HG02623 (cell line): ENCODE data around the gene RPEL1.

Source experiments
- ATAC-seq: cut with Tn5 transposase; IDR thresholded peaks from one replicate; pipeline ENCODE4 v1.9.1; 2021; ENCODE audit warnings: moderate library complexity; ENCODE audit not compliant: unreplicated experiment

The RPEL1 gene

DNA sequence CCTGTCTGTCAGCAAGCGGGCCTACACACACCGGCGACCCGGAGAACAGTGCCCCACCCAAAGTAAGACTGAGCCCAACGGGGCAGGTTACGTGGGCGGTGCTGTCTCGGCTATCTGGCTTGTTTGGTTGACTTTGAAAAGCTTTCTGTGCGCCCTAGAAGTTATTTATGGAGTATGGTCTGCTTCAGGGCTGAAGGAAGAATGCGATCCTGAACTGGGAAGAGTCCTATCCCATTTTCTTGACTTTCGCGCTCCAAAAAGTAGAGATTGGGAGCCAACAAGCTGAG is 32.8 kb downstream of the RPEL1 start:
- ATAC-seq = no peak

DNA sequence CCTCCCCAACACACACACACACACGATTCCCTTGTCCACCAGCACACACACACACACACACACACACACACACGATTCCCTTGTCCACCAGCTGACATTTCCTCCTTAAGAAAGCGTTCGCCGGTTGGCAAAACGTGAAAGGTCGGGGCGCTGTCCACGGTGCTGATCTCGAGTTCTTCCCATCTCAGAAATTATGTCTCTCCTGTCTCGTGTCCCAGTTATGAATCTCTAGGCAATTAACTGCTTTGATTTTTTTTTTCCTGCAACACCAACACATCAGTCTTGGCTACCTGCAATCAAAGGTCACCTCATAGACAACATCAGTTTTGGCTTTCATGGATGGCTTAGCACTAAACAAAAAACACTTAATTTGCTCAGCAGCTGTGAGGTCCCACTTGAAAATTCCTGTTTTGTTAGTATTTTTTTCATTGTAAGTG is 33.2 kb downstream of the RPEL1 start:
- no peak for ATAC-seq

DNA sequence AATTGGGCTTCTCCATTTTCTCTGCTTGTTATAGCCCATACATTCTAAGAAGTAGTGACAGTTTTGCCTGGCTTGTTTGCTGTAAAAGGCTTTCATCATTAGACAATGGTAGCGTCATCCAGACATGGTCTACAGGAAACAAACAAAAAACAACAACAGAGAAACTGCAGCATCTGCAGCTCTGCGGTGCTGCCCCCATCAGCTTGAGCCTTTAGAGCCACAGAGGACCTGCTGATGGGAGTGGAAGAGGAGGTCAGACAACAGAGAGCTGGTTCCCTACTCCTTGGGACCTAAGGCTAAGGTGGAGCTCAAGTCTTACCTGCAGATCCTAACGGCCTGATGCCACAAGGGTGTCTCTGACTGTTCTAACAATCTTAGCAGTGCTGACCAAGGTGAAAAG is 34.3 kb downstream of the RPEL1 start:
- ATAC-seq = no peak

GRCh38 chr10:103280506-103280905 is 34.8 kb downstream of the RPEL1 start:
- no peak for ATAC-seq

GRCh38 chr10:103281753-103282152 is 36.1 kb downstream of the RPEL1 start:
- ATAC-seq = no peak

DNA sequence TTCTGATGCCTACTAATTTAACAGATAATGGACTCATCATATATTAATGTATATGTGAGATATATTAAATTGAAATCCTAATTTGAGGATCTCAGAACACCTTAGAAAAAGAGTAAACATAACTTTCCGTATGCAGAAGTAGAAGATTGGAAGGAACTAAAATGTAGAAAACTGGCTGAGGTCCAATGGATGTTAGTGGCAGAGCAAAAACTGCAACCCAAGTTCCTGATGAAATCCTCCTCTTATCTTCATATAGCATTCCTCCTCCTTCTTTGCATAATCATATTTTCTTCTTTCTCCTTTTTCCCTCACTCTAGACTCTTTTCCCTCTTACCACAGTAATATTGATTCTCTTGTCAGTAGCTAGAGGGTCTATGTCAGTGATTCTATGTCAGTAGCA is 37.3 kb downstream of the RPEL1 start:
- ATAC-seq = no peak

DNA sequence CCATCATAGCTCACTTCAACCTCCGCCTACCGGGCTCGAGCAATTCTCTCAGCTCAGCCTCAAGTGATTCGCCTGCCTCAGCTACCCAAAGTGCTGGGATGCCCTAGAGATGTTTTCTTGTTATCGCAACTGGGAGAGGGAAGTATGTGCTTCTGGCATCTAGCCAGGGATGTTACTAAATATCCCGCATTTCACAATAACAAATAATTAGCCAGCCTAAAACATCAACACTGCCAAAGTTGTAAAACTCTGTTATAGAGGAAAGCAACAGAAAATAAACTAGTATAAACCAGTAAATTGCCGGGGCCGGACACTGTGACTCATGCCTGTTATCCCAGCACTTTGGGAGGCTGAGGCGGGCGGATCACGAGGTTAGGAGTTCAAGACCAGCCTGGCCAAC is 38.5 kb downstream of the RPEL1 start:
- no peak for ATAC-seq

DNA sequence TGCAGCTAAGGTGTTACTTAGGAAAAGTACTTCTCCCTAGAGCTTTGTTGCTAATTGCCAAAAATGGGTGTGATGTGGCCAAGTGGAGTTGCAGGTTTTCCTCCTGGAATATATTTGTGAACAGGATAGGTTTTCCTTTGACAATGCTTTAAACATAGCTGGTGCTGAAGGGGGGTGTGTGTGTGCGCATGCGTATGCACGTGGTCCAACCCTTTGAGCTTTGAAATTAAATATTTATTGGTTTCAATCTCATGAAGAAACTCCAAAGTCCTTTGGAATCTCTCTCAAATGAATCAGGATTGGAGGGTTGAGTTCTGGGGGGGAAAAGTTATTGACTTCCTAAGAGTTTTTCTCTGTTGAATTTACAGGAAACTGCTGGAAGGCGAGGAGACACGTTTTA is 42.3 kb downstream of the RPEL1 start:
- no peak for ATAC-seq

DNA sequence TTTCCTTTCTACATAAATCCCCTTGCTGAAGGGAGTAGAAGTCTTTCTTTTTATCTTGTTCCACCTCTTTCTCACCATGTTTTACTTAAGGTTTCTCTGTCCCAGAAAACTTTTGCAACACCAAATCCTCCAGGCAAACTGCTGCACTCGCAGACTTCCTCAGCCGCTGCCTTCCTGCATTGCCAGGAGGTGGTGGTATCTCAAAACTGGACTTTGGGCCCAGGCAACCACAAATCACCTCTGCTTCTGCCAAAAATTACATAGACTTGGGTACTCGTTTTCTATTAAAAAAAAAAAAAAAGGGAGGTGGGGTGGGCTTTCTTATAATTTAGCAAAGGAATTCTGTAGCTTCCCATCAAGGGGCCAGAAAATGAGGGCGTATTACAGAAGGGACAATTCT is 45.9 kb downstream of the RPEL1 start:
- no peak for ATAC-seq

DNA sequence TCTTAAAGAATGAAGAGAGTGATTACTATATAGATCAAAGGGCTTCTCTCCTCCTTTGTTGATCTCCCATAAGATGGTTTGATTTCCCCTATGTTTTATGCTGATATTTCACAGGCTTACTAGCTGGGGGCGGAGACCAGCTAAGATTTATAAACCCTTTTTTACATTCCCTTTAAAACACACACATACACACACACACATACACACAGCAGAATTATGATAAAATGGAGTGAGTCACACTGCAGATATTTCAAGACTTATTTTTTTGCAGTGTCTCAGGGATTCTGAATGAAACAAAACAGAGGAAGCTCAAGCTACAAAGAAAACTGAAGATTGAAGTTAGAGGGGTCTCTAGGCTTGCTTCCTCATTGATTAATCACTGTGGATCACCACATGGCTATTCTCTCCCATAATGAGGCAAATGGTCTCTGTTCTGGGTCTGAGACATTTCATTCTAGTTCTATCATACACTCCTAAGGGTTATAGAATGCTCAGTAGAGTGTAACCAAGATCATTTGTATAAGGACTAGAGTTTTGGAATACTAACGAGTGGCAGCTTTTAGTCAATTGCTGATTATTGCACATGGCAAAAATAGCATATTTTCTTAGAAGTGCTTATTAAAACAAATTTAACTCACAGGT is 49.8 kb downstream of the RPEL1 start:
- no peak for ATAC-seq
